GM18870 (cell line): ENCODE measurements around the gene TACC2.

Source experiments
- ATAC-seq: cut with Tn5 transposase; IDR thresholded peaks from one replicate; pipeline ENCODE4 v1.9.1; 2021; ENCODE audit warnings: moderate library complexity; ENCODE audit not compliant: unreplicated experiment

TACC2 gene

GRCh38 chr10:122243550-122243949, 254.6 kb downstream of the TACC2 start:
- ATAC-seq, result no peak

DNA sequence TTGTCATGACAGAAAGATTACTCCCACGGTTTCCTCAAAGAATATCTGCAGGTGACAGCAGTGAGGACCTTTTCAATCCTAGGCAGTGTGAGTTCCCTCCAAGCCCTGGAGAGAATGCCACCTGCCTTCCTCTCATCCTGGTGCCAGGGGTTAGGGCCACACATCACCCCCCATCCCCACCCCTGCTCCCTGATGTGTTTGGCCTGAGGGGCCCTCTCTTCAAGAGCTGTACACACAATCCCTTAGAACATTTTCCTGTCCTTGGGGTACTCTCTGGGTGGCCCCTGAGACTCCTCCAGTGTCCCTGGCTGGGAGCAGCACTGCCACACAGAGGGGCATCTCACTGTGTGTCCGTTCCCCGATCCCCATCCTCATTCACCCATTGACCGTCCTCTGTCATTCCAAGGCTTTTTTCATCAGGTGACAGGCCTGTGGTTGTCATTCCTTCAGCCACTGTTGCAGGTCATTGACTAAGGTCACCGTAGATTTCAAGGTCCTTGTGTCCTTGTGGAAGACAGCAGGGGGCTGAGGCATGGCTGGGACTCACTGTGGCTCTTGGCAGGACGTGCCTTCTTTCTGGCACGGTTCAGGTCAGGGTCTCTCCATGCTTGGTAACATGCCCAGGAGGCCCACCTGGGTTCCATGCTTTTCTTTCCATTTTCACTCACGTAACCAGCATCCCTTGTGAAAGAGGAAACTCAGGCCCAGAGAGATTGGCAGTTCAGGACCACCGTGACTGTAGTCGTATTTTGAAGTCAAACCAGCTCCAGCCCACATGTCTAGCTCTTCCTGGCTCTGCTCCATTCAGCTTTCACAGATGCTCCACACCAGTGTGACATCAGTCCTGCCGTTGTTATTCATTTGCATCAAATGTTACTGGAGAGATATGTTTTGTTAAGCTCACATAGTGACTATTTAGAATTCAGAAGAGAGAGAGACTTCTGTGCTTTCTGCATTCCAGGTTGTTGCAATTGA, 255.3 kb downstream of the TACC2 start:
- ATAC-seq, result no peak

GRCh38 chr10:122245136-122245535, 256.2 kb downstream of the TACC2 start:
- ATAC-seq, result no peak

- ATAC-seq, result no peak
Observed at GRCh38 chr10:122245897-122246296, 256.9 kb downstream of the TACC2 start.

DNA sequence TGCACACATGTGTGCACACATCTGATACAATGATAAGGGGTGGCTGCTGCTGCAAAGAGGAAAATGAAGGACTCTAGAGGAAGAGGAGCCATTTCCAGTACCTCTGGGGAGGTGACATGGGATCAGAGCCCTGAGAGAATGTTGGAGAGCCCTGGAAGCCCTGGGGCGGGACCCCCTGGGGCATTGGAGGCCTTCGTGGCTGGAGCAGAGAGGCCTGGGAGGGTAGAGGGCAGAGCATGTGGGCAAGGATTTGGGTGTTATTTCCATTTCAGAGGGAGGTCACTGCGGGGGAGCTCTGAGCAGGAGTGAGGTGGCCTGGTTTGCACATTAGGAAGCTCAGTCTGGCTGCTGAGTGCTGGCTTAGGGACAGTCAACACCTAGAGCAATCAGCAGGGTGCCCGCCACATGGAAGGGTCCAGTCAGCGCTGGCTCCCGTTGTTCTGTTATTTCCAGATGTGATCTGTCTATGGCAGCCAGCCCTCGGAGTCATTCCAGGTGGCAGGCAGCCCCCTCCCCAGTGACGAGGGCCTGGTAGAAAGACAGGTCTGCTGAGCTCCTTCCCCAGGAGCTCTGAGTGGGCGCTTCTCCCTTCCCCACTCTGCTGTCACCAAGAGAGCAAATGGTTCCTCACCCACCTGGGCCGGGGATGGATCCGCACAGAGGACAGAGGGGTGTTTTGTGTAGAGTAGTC, 258.0 kb downstream of the TACC2 start:
- ATAC-seq, result no peak

- ATAC-seq, result no peak
Observed at GRCh38 chr10:122248356-122249302, 259.7 kb downstream of the TACC2 start.

DNA sequence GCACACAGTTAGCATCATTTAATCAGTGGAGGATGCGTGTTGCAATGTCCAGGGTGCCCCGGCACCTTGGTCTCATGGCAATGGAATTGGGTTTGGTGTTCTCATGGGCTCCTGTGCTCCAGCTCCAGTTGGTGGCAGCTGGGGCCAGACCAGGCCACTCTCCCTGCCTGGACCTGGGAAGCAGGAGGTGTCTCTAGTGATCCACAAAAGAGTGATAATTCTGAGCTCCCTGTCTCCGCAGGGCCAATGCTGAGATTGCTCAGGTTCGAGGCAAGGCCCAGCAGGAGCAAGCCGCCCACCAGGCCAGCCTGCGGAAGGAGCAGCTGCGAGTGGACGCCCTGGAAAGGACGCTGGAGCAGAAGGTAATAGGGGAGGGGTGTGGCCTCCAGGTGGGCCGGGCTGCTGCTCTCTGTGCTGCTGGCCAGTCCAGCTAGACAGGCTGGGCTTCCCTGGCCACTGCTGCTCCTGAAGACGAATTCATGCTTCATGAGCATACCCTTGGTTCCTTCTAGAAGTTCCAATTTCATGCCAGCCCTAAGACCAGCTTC, 260.4 kb downstream of the TACC2 start:
- ATAC-seq, result no peak

GRCh38 chr10:122249991-122250750, 261.2 kb downstream of the TACC2 start:
- no peak for ATAC-seq

DNA sequence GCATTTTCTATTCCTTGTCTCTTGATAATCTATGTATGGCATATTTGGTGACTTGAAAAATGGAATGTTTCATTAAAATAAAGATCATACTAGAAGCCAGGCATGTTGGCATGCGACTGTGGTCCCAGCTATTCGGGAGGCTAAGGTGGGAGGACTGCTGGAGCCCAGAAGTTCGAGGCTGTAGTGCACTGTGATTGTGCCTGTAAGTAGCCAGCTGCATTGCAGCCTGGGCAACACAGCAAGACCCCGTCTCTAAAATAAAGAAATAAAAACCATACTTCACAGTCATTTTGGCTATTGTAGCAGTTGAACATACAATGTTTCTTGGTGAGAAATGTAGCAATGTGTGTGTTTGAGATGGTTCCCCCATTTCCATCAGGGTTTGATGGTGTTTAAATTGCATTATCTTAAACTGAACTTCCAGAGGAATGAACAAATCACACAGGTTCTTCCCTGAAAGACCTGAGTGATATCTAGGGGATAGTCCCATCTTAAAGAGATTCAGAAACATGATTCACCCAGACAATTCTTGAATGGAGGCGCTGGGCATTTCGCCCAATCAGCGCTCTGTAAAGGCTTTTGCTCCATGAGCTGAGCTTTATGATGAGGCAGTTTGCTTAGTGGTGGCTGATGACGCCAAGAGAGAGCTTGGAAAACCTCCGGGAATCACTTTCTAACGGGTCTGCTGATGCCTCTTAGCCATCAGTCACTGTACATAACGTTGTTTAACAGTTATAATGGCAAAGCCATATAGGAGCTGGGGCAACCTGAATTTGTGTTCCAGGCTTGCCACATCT, 262.7 kb downstream of the TACC2 start:
- ATAC-seq, result no peak

DNA sequence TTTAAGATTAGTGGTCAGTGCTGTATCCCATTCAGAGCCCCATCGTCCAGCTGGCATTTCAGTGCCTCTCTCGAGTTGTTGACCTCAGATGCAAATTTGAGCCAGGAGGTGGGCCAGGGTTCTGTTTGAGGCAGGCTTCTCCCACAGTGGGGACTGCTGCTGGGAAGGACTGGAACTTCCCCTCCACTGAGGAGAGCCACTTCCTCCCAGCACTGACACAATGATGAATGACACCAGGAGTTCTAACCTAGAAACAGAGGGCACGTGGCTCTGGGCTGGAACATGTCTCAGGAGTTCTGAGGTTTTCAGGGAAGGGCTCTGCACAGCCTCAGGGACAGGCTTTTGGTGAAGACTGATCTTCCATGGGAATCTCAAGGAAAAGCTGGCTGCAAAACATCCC, 263.8 kb downstream of the TACC2 start:
- ATAC-seq, result no peak

GRCh38 chr10:122253605-122254004, 264.6 kb downstream of the TACC2 start:
- no peak for ATAC-seq

DNA sequence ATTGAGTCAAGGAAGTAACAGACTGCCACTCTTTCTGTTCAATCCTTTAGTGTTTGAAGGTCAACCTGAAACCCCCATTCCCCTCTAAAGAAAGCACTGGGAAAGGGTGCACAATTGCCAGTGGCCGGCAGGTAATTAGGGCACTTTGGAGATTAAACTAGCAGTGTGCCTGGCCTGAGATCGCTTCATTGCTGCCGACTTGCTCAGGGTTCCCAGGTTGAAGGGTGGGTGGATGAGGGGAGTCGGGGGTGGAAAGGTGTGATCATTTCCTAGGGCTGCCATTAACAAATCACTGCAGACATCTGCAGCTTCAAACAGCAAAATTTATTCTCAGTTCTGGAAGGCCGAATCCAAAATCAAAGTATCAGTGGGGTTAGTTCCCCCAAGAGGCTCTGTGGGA, 265.9 kb downstream of the TACC2 start:
- ATAC-seq, result no peak

- ATAC-seq, result no peak
Observed at GRCh38 chr10:122255509-122256301, 266.7 kb downstream of the TACC2 start.

DNA sequence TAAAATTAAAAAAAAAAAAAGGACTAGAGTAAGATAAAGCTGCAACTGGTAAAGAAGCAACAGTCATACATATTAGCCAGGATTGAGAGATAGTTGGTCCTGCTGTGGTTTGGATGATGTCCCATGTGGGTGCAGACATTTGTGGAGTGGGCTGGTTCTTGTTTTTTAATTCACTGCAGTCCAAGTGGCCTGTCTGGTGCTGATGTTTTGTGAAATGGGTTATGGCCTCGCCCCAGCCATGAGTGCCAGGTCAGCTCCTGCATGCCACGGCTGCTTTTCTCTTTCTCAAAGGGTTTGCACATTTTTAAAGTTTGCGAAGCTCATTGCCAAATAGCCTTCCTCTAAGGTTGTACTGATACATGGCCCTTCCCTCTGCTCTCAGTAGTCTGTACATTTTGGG, 268.1 kb downstream of the TACC2 start:
- no peak for ATAC-seq

- ATAC-seq, result no peak
Observed at GRCh38 chr10:122258136-122259074, 269.4 kb downstream of the TACC2 start.

GRCh38 chr10:122259075-122259466, 270.1 kb downstream of the TACC2 start:
- ATAC-seq, result no peak

DNA sequence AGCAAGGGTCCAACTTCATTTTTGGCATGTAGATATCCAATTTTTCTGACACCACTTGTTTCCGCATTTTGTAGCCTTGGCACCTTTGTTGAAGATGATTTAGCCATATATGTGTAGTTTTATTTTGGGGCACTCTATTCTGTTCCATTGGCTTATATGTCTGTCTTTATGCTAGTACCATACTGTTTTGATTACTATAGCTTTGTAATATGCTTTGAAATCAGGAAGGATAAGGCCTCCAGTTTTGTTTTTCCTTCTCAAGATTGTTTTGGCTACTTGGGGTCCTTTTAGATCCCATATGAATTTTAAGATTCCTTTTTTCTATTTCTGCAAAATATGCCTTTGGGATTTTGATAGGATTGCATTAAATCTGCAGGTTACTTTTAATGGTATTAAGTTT, 272.6 kb downstream of the TACC2 start:
- no peak for ATAC-seq
